GM11168 (cell line): ENCODE results near the gene CGB7.

Experiments used
- in situ Hi-C: fragments of 300-500 bp; cut with MboI; formaldehyde crosslinking; loops from one replicate; pipeline ENCODE4 v1.12.0; 2022; ENCODE audit warnings: low sequenced_read_pairs; ENCODE audit not compliant: unreplicated experiment

Gene CGB7

DNA sequence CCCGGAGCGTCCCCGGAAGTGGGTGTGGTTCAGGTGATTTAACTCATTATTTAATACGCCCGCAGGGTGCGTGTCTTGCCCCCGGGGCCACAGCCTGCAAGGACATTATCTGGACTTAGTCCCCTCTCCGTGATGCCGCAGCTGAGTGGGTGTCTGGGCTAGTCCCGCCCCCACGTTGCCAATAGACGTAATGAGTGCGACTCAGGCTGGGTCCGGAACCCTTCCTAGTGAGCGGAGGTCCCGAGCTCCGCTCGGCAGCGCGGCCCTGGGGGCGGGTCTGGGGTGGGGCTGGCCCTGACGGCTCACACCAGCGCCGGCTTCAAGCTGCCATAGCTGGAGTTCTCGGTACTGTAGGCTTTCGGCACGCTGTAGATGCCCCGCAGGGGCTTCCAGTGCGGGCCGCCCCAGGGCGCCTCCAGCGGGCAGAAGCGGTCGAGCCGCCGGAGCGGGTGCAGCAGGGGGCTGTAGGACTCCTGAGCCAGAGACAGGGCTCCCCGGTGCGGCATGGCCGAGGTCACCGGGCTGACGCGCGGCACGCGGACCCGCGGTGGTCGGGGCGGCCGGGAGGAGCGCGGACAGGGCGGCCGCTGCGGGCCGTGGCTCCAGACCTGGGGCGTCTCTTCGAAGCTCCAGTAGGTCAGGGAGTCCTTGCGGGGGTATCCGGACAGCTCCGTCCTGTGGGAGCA lies 39.7 kb downstream of the CGB7 start:
- in situ Hi-C loops: no loop called here

DNA sequence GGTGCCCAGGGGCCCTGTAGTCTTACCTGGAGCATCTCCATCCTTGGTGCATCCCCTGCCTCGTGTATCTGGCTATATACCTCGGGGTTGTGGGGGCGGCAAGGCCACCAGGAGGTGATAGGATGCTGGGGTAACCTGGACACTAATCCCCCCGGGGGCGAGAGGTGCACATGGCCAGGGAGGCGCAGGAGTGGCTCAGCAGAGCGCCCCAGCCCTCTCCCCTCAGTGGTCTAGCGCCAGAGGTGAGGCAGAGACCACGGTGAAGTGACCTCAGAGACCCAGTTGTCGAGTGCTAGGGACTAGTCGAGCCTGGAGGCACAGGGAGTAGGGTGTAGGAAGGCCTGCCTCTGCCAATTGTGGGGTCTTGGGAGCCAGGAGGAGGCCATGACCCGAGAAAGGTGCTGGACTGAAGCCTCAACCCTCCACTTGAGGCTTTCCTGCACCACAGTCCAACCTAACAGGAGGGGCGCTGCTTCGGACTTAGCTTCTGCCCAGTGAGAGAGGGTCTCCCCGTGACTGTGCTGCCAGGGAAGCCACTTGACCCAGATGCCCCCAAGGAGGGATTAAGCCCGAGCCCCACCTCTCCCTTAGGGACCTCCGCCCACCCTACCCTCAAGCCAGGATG lies 40.4 kb downstream of the CGB7 start, which contains the start of gene LHB:
Gene LHB (minus strand): TSS at position 51 of the 625 bp plus-strand sequence. CDS start 10 bp downstream, at position 41.
- in situ Hi-C loops: no loop called here

DNA sequence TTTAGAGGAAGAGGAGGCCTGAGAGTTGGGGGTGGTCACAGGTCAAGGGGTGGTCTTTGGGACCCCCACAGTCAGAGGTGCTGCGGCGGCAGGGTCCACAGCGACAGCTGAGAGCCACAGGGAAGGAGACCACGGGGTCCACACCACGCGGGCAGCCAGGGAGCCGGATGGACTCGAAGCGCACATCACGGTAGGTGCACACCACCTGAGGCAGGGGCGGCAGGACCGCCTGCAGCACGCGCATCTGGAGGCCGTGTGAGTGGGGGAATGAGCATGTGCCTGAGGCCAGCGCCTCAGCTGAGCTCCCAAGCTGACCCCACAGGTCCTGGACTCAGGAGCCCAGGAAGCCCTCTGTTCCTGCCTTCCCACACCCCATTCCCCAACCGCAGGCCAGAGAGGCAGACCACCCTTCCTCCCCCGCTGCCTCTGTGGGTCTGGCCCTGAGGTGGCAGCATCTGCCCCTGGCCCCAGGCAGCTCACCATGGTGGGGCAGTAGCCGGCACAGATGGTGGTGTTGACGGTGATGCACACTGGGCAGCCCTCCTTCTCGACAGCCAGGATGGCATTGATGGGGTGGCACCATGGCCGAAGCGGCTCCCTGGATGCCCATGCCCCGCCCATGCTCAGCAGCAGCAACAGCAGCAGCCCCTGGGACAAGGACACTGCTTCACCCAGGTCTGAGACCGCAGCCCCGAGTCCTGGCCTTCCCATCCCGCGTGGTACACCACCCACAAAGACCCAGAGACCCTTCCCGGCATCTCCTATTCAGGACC lies 41.3 kb downstream of the CGB7 start:
- in situ Hi-C loops: no loop called here

DNA sequence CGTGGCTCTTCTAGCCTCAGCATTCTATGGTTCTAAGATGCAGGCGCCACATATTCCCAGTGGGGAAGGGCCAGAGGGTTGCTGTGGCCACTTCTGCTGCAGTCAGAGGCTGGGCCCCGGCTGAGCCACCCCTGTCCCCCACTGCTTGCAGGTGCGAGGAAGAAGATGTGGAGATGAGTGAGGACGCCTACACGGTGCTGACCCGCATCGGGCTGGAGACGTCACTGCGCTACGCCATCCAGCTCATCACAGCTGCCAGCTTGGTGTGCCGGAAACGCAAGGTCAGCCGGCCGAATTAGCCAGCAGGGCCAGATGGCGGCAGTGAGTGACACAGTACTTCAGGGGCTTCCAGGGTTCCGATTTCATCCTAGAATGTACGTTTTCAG lies 42.7 kb downstream of the CGB7 start:
- in situ Hi-C loops: no loop called here

DNA sequence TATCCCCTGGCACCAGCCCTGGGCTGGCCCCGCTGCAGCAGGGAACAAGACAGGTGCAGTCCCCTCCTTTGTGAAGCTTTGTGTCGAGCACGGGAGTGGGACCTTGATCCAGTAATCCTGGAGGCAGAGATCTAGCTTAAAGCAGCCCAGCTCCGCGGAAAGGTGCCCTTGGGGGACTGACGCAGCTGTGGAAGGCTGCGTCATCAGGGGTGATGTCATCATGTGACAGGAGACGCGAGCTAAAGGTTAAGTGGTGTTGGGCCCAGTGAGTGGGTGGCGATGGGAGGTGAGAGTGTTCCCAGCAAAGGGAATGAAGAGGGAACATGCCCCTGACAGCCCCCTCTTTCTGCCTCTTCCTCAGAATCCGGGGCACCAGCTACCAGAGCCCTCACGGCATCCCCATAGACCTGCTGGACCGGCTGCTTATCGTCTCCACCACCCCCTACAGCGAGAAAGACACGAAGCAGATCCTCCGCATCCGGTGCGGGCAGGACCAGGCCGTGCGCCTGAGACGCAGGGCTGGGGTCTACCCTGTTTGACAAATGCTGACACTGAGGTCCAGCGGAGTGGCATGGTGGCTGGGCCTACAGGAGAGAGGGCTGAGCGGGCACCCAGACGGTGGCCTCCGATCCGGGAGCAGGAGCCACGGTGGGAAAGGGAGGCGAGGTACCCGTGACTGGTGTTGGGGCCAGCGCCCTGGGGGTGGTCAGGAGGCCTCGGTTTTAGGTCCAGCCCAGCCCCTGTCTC lies 43.3 kb downstream of the CGB7 start:
- in situ Hi-C loops: no loop called here

DNA sequence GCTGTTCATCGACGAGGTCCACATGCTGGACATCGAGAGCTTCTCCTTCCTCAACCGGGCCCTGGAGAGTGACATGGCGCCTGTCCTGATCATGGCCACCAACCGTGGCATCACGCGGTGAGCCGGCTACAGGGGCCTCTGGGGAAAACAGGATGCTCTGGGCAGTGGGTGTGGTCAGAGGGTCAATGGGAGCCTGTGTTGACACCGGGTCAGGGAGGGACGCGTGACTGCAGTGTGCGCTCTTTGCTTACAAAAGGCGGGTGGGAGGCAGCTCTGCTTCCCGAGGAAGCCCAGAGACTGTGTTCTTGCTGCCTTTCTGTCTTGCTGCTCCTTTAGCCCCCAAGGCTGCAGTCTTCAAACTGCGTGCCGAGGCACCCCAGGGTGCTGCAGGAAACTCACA lies 46.4 kb downstream of the CGB7 start:
- in situ Hi-C loops: no loop called here

DNA sequence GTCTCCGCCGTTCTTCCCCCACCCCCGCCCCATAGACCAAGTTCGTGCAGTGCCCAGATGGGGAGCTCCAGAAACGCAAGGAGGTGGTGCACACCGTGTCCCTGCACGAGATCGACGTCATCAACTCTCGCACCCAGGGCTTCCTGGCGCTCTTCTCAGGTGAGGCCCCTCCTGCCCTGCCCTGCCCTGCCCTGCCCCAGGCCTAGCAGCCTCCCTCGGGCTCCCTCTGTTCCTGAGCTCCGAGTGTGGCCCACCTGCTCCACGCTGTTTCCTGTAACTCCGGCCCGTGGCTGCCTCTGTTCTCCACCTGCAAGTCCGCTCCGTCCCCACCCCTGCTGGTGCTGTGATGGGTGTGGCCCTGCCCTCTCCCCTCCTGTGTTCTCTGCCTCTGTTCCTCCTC lies 47.1 kb downstream of the CGB7 start:
- in situ Hi-C loops: no loop called here

DNA sequence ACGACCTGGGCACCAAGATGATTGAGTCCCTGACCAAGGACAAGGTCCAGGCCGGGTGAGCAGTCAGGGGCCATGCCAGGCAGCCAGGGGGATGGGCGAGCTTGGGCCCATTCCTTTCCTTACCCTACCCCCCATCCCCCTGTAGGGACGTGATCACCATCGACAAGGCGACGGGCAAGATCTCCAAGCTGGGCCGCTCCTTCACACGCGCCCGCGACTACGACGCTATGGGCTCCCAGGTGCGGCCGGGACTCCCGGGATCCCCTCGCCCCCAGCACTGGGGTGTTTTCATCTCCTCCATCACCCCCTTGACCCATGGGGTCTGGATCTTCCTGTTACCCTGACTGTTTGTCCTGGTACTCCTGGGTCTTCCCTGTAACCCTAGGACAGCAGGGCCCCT lies 47.7 kb downstream of the CGB7 start:
- in situ Hi-C loops: no loop called here

DNA sequence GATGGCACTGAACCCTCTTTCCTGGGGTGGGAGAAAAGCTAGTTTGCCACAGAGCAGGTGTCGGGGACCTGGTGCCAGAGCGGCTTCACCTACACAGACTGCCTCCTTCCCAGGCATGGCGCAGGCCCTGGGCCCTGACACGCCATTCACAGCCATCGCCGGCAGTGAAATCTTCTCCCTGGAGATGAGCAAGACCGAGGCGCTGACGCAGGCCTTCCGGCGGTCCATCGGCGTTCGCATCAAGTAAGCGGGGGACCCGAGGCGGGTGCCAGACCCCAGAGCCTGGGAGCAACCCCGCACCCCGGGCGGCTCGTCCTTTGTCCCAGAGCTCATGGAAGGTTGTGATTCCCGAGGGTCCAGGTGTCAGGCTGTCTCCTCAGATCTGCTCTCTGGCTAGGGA lies 50.6 kb downstream of the CGB7 start:
- in situ Hi-C loops: no loop called here

DNA sequence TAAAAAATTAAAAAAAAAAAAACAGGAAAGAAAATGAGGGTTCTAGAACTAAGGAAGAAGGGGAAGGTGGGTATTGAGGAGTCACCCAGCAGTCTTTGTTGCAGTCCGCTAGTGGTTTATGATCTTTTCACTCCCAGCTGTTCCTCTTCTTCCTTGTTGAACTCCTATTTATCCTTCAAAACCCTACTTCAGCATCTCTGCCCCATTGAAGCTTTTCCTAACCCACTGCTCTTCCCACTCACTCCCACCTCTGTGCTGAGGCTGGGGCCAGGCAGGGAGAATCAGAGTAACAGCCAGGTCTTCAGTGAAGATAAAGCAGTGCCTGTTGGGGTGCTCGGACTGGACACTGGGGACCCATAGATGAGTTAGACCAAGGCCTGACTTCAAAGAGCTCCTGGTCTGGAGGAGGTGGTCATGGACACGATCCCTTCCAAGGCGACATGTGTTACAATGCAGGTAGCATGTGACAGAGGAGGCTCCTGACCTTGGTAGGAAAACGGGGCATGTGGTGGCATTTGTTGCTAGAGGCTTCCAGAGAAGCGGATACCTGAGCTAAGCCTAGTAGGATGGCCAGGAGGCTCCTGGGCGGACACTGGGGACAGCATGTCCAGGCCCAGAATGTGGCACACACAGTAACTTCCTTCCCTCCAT lies 52.5 kb downstream of the CGB7 start:
- in situ Hi-C loops: no loop called here
